ENCODE measurements around the gene ZBTB3. TPM values are rescaled to one million over a fixed set of nuclear protein-coding genes. Genes with fewer than 3 reads are reported as not detected.

Gene ZBTB3
- total and polyA plus RNA-seq, 9 of the 15 experiments (the other 6 are each of a cell fraction or from before 2014, with no cell fraction given): 1.9 to 10.0 (median 4.9) TPM

DNA sequence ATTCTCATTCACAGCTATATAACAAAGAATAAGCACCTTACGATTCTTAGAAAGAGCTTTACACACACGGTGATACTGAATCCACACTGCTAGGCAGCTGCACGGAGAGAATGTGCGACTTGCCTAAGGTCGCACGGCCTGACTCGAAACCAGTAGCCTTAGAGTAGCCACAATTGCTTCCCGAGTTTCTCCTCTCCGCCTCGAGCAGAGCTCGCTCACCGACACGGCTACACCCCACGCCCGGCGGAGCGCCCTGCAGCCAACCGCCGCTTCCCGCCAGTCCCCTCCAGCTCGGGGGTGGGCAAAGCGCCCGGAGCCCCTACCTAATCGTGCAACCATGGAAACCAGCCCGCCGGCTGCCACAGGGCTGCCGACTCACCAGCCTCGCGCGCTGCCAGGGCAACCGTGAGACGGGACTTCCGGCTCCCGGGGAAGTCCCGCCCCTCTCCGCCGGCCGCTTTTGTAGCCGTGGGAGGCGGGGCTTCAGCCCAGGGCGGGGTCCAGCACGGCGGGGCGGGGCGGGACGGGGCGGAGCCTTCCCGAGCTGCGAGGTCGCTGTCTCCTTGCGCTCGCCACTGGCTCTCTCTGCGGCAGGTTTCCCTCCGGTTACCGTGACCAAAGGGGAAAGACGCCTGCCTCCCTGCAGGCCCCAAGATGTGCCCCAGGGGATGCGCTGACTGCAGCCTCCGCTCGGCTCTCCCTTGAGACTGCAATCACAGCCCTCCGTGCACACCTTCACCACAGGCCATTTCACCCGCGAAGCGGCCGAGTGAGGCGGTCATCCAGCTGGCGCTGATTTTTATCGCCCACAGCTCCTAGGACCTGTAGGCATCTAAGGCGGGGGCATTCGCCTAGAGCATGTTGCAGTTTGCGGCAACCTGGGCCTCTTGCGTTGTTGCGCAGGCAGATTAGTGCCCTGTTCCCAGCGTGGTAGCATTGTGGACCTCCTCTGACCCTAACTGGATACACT is 47.8 kb downstream of the ZBTB3 start (continued):
- TF ChIP-seq ZBTB11 (CRISPR knock-in tag; IDR thresholded peaks at IDR 0.05): peak in 1 of 3 experiments; percentile 82; a peak in 2 of 6 replicates
- TF ChIP-seq JUND (IDR thresholded peaks at IDR 0.05; ENCODE audit: borderline replicate concordance, low read depth, low read length): 0 out of 2 replicates have a peak, but pooled peaks have one; percentile 16
- TF ChIP-seq JUND (tag; IDR thresholded peaks at IDR 0.05; ENCODE audit: borderline replicate concordance, low read depth, low read length): no peak
- TF ChIP-seq MEF2D (tag; conservative IDR thresholded peaks at IDR 0.05; ENCODE audit: low read depth): no peak
- TF ChIP-seq, protein P1, sequence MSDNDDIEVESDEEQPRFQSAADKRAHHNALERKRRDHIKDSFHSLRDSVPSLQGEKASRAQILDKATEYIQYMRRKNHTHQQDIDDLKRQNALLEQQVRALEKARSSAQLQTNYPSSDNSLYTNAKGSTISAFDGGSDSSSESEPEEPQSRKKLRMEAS (CRISPR knock-in tag; IDR thresholded peaks at IDR 0.05): peak; percentile 46
- TF ChIP-seq PRMT5 (CRISPR knock-in tag; IDR thresholded peaks at IDR 0.05): no peak
- no peak; the same call in 1 of the 2 replicates for TF ChIP-seq BHLHE40 (IDR thresholded peaks at IDR 0.05; ENCODE audit: low read length)
- TF ChIP-seq NR2C1 (IDR thresholded peaks at IDR 0.05): no peak
- no peak for TF ChIP-seq NR2C1 (tag; IDR thresholded peaks at IDR 0.05)
- no peak for TF ChIP-seq ZNF551 (CRISPR knock-in tag; IDR thresholded peaks at IDR 0.05)
- TF ChIP-seq BMI1 (IDR thresholded peaks at IDR 0.05; ENCODE audit: low read length): peak; percentile 75
- TF ChIP-seq CBFA2T3 (IDR thresholded peaks at IDR 0.05): peak; percentile 7; the same call in 1 of the 2 replicates
- peak; percentile 0; the same call in 1 of the 2 replicates for TF ChIP-seq NR1H2 (CRISPR knock-in tag; IDR thresholded peaks at IDR 0.05)
- no peak for TF ChIP-seq PHTF2 (CRISPR knock-in tag; IDR thresholded peaks at IDR 0.05)
- TF ChIP-seq STAG1 (CRISPR knock-in tag; IDR thresholded peaks at IDR 0.05; ENCODE audit: borderline replicate concordance): no peak
- TF ChIP-seq CHCHD3 (CRISPR knock-in tag; IDR thresholded peaks at IDR 0.05): no peak
- TF ChIP-seq GABPB1 (CRISPR knock-in tag; IDR thresholded peaks at IDR 0.05): peak; percentile 89
- peak; percentile 29 for TF ChIP-seq USF1 (CRISPR knock-in tag; IDR thresholded peaks at IDR 0.05)
- TF ChIP-seq ARID1B (IDR thresholded peaks at IDR 0.05): no peak
- no peak for TF ChIP-seq ZNF79 (CRISPR knock-in tag; IDR thresholded peaks at IDR 0.05; ENCODE audit: low read depth)
- TF ChIP-seq ZFX (CRISPR knock-in tag; IDR thresholded peaks at IDR 0.05): peak; percentile 64
- TF ChIP-seq CREB1 (IDR thresholded peaks at IDR 0.05): peak; percentile 22; the same call in 1 of the 2 replicates
- no peak for TF ChIP-seq CREB1 (CRISPR knock-in tag; IDR thresholded peaks at IDR 0.05)
- TF ChIP-seq CXXC5 (CRISPR knock-in tag; IDR thresholded peaks at IDR 0.05): peak; percentile 79
- no peak for TF ChIP-seq PRPF4 (IDR thresholded peaks at IDR 0.05; ENCODE audit: insufficient read depth, low read depth, low read length, poor library complexity, severe bottlenecking)

All from K562 (cell line).